ENCODE measurements around the gene ABCB6.

GRCh38 chr2:219228911-219229304 is 10.2 kb upstream of the ABCB6 start:
- no peak for TF ChIP-seq EZH2phosphoT487 (IDR thresholded peaks at IDR 0.05; ENCODE audit: borderline replicate concordance, low read depth, low read length)
- no peak for TF ChIP-seq CTCF (conservative IDR thresholded peaks at IDR 0.05; ENCODE audit: low read length)

Data from OCI-LY7 (cell line).